Body of pancreas (tissue), 4 donors: Measurements from ENCODE around the gene NDFIP2.

ENCODE experiments used
- POLR2A ChIP-seq, 3 donors: fragments of 450-650 bp; IDR thresholded peaks; one replicate each; pipeline ENCODE4 v1.6.1; 2016; ENCODE audit warnings: antibody characterized with exemption in 3 of 3, mild to moderate bottlenecking in 2 of 3
- TF ChIP-seq, protein P1 (sequence below), 7 experiments: fragments of 450-650 bp in 4 of 7; fragments of 200-600 bp in 3 of 7; sonication (generic) in 3 of 7; IDR thresholded peaks; one replicate each; pipeline ENCODE4 v1.5.1; 2016 to 2019; ENCODE audit warnings: antibody characterized with exemption in 7 of 7

DNA sequence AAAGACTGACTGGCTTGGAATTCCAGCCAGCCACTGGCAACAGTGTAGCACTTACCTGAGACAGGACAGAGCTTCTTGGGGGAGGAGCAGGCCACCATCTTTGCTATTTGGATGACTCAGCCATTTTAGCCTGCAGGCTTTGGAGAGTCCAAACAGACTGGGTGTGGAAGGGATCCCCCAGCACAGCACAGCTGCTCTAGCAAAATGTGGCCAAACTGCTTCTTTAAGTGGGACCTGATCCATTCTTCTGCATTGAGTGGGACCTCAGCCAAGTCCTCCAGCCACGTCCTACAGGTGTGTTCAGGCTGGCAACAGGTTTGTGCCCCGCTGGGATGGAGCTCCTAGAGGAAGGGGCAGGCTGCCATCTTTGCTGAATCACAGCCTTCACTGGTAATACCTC, 80.0 kb downstream of the NDFIP2 start:
- TF ChIP-seq, protein P1, sequence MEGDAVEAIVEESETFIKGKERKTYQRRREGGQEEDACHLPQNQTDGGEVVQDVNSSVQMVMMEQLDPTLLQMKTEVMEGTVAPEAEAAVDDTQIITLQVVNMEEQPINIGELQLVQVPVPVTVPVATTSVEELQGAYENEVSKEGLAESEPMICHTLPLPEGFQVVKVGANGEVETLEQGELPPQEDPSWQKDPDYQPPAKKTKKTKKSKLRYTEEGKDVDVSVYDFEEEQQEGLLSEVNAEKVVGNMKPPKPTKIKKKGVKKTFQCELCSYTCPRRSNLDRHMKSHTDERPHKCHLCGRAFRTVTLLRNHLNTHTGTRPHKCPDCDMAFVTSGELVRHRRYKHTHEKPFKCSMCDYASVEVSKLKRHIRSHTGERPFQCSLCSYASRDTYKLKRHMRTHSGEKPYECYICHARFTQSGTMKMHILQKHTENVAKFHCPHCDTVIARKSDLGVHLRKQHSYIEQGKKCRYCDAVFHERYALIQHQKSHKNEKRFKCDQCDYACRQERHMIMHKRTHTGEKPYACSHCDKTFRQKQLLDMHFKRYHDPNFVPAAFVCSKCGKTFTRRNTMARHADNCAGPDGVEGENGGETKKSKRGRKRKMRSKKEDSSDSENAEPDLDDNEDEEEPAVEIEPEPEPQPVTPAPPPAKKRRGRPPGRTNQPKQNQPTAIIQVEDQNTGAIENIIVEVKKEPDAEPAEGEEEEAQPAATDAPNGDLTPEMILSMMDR (IDR thresholded peaks at IDR 0.05) = no peak
- TF ChIP-seq POLR2A (IDR thresholded peaks at IDR 0.05) = no peak
